Neuronal stem cell (in vitro differentiated cells): ENCODE data around the gene SESN3.

Experiments
- DNase-seq: peaks from one replicate; pipeline ENCODE4 v3.0.0-alpha.2; 2013; ENCODE audit warnings: low spot score
- H2AFZ ChIP-seq: one replicate; pipeline ENCODE4 v1.6.1; 2013; ENCODE audit warnings: mild to moderate bottlenecking, low read length, inconsistent platforms
- H2AK5ac ChIP-seq: 2 replicates; pipeline ENCODE4 v1.6.1; 2013; ENCODE audit warnings: low read depth, mild to moderate bottlenecking, inconsistent platforms, low read length, moderate library complexity, mixed read lengths
- H2BK120ac ChIP-seq: 2 replicates; pipeline ENCODE4 v1.6.1; 2013; ENCODE audit warnings: low read depth, mild to moderate bottlenecking, inconsistent platforms, low read length, moderate library complexity, mixed read lengths
- H2BK12ac ChIP-seq: one replicate; pipeline ENCODE4 v1.6.1; 2013; ENCODE audit warnings: low read length, inconsistent platforms
- H2BK15ac ChIP-seq: 2 replicates; pipeline ENCODE4 v1.6.1; 2013; ENCODE audit warnings: mild to moderate bottlenecking, low read length, inconsistent platforms, mixed read lengths
- H2BK5ac ChIP-seq: one replicate; pipeline ENCODE4 v1.6.1; 2013; ENCODE audit warnings: inconsistent platforms, mild to moderate bottlenecking, low read length, moderate library complexity
- H3K14ac ChIP-seq: one replicate; pipeline ENCODE4 v1.6.1; 2013; ENCODE audit warnings: low read length, inconsistent platforms
- H3K18ac ChIP-seq: 2 replicates; pipeline ENCODE4 v1.6.1; 2013; ENCODE audit warnings: low read length, inconsistent platforms
- H3K23ac ChIP-seq: 2 replicates; pipeline ENCODE4 v1.6.1; 2013; ENCODE audit warnings: low read depth, mild to moderate bottlenecking, mixed read lengths, low read length, inconsistent platforms; ENCODE audit not compliant: poor library complexity
- H3K27ac ChIP-seq: replicated peaks from 3 replicates; pipeline ENCODE4 v1.5.1; 2013; ENCODE audit warnings: low read length, inconsistent platforms
- H3K27me3 ChIP-seq, 3 experiments: 2 replicates each; pipeline ENCODE4 v1.6.1; 2013; ENCODE audit warnings: low read length in 3 of 3, mild to moderate bottlenecking in 2 of 3, inconsistent platforms in 1 of 3, low read depth in 1 of 3, mixed read lengths in 1 of 3, moderate library complexity in 1 of 3; ENCODE audit not compliant: control insufficient read depth in 3 of 3, insufficient read depth in 3 of 3
- H3K36me3 ChIP-seq, 2 donors: replicated peaks in 1 of 2; 2 replicates each; pipeline ENCODE4 v1.6.1; 2013; ENCODE audit warnings: low read length in 2 of 2; ENCODE audit not compliant: control insufficient read depth in 2 of 2, insufficient read depth in 2 of 2
- H3K4ac ChIP-seq: 2 replicates; pipeline ENCODE4 v1.6.1; 2013; ENCODE audit warnings: inconsistent platforms, mild to moderate bottlenecking, low read length, moderate library complexity
- H3K4me1 ChIP-seq, 2 donors: 1 replicate in 1 of 2; 2 replicates in 1 of 2; pipeline ENCODE4 v1.6.1; 2013; ENCODE audit warnings: low read length in 2 of 2, low read depth in 1 of 2; ENCODE audit not compliant: control insufficient read depth in 2 of 2, insufficient read depth in 1 of 2
- H3K4me2 ChIP-seq: one replicate; pipeline ENCODE4 v1.6.1; 2013; ENCODE audit warnings: mild to moderate bottlenecking, low read length, inconsistent platforms; ENCODE audit not compliant: insufficient read depth, poor library complexity, severe bottlenecking
- H3K4me3 ChIP-seq, 2 donors: 2 replicates each; pipeline ENCODE4 v1.5.1; 2013; ENCODE audit warnings: low read length in 2 of 2, mild to moderate bottlenecking in 2 of 2, inconsistent platforms in 1 of 2, moderate library complexity in 1 of 2
- H3K79me1 ChIP-seq: one replicate; pipeline ENCODE4 v1.6.1; 2013; ENCODE audit warnings: low read depth, mild to moderate bottlenecking, inconsistent platforms, low read length, moderate library complexity
- H3K9ac ChIP-seq: one replicate; pipeline ENCODE4 v1.6.1; 2013; ENCODE audit warnings: mild to moderate bottlenecking, low read depth, low read length, inconsistent platforms; ENCODE audit not compliant: poor library complexity
- H3K9me3 ChIP-seq, 2 donors: replicated peaks in 1 of 2; 2 replicates each; pipeline versions ENCODE3 to v1.6.1; 2013; ENCODE audit warnings: low read length in 2 of 2, mild to moderate bottlenecking in 2 of 2, inconsistent platforms in 1 of 2, low read depth in 1 of 2, mixed read lengths in 1 of 2, moderate library complexity in 1 of 2; ENCODE audit not compliant: control insufficient read depth in 2 of 2, insufficient read depth in 1 of 2
- H4K8ac ChIP-seq: one replicate; pipeline ENCODE4 v1.6.1; 2013; ENCODE audit warnings: low read depth, mild to moderate bottlenecking, inconsistent platforms, low read length, moderate library complexity
- H4K91ac ChIP-seq: one replicate; pipeline ENCODE4 v1.6.1; 2013; ENCODE audit warnings: low read length, low read depth, mild to moderate bottlenecking, inconsistent platforms; ENCODE audit not compliant: poor library complexity
- WGBS, 2 donors: extraction: QIAGEN DNeasy Blood & Tissue Kit; methylation state at CpG; one replicate each; pipeline ENCODE4 v1.1.7; 2013; ENCODE audit warnings: missing lambda C conversion rate in 2 of 2, mixed read lengths in 1 of 2; ENCODE audit not compliant: insufficient read length in 2 of 2, insufficient replicate concordance in 1 of 2; ENCODE audit errors: extremely low coverage in 2 of 2; 5-methylcytosine and 5-hydroxymethylcytosine counted together

Gene SESN3

GRCh38 chr11:95230810-95231126 is 234 bp downstream of the SESN3 start:
- Histone ChIP-seq H2AK5ac (peak overlapping the region; percentile 12), H2BK15ac (no peak overlapping the region), H2BK12ac (no peak overlapping the region), H3K4me2 (peak overlapping the region; percentile 41), H3K14ac (no peak overlapping the region), H3K79me1 (peaks cover 1% of the 10 kb centered on the region), H3K27ac (peak overlapping the region; percentile 28), H2BK120ac (no peak overlapping the region), H3K9ac (peak overlapping the region; percentile 97), H4K91ac (no peak overlapping the region), H3K27me3 (no peaks in the 10 kb centered on the region), H2AFZ (peak overlapping the region; percentile 80), H3K4me1 (peaks cover 0 to 3% of the 10 kb centered on the region in 2 donors), H3K9me3 (no peaks in the 10 kb centered on the region), H3K18ac (peak overlapping the region; percentile 96), H3K4ac (no peak overlapping the region), H2BK5ac (peak overlapping the region; percentile 90), H3K23ac (peak overlapping the region; percentile 94), H3K4me3 (peak overlapping the region; percentile 88 to 98), H3K36me3 (no peaks in the 10 kb centered on the region), H4K8ac (no peak overlapping the region)
- DNase-seq, result no peak
- no CpG with 5 or more reads among the region's 40 CpGs for WGBS, 2 donors

- Histone ChIP-seq H3K23ac (peak overlapping the region; percentile 94), H3K4ac (no peak overlapping the region), H3K9ac (peak overlapping the region; percentile 97), H2AK5ac (peak overlapping the region; percentile 12), H3K4me1 (peaks cover 0 to 3% of the 10 kb centered on the region in 2 donors), H4K8ac (no peak overlapping the region), H3K4me2 (peak overlapping the region; percentile 41), H3K36me3 (no peaks in the 10 kb centered on the region), H3K4me3 (peak overlapping the region; percentile 88 to 98), H3K27me3 (no peaks in the 10 kb centered on the region), H3K18ac (peak overlapping the region; percentile 96), H3K79me1 (peaks cover 1% of the 10 kb centered on the region), H2BK5ac (peak overlapping the region; percentile 90), H4K91ac (no peak overlapping the region), H3K9me3 (peaks cover 0 to 2% of the 10 kb centered on the region in 2 donors), H3K14ac (no peak overlapping the region), H2AFZ (peak overlapping the region; percentile 80), H2BK15ac (no peak overlapping the region), H2BK120ac (no peak overlapping the region), H3K27ac (peak overlapping the region; percentile 28), H2BK12ac (no peak overlapping the region)
- WGBS, 2 donors, result no CpG with 5 or more reads among the region's 42 CpGs
- peak; percentile 21 for DNase-seq
Observed at GRCh38 chr11:95229993-95230809, 801 bp downstream of the SESN3 start.

- DNase-seq, result no peak
Observed at GRCh38 chr11:95229199-95229992, 1.6 kb downstream of the SESN3 start.

More at GRCh38 chr11:95229199-95229992, 1.6 kb downstream of the SESN3 start:
- Histone ChIP-seq H3K4me3 (peak overlapping the region; percentile 88 to 98), H3K4ac (no peak overlapping the region), H4K91ac (no peak overlapping the region), H3K27me3 (no peaks in the 10 kb centered on the region), H2AK5ac (no peak overlapping the region), H2BK120ac (no peak overlapping the region), H3K23ac (no peak overlapping the region), H3K9me3 (peaks cover 0 to 10% of the 10 kb centered on the region in 2 donors), H2BK15ac (no peak overlapping the region), H3K27ac (peak overlapping the region; percentile 28), H3K36me3 (no peaks in the 10 kb centered on the region), H3K79me1 (peaks cover 1% of the 10 kb centered on the region), H3K18ac (no peak overlapping the region), H2AFZ (peak overlapping the region; percentile 80), H2BK5ac (no peak overlapping the region), H3K9ac (no peak overlapping the region), H3K14ac (no peak overlapping the region), H3K4me2 (peak overlapping the region; percentile 41), H3K4me1 (peaks cover 0 to 3% of the 10 kb centered on the region in 2 donors), H2BK12ac (no peak overlapping the region), H4K8ac (no peak overlapping the region)
- no CpG with 5 or more reads among the region's 12 CpGs for WGBS, 2 donors
